Hindlimb muscle (tissue), 1 donor: ENCODE results near the gene FGF5. TPM values are rescaled to one million over a fixed set of nuclear protein-coding genes. Genes with fewer than 3 reads are reported as not detected.
"Not testable (repeated sequence)": the region's sequence is repeated elsewhere in the genome, so short reads cannot be mapped to it uniquely, and the experiment has no call there.

Experiments used
- DNase-seq: peaks from one replicate; pipeline ENCODE4 v3.0.0-alpha.2; 2013
- polyA plus RNA-seq: library from polyadenylated mRNA; unstranded; fragments of 120-200 nt; gene quantifications from one replicate; pipeline ENCODE4 v1.2.1, GENCODE V29; 2013; ENCODE audit not compliant: insufficient read length

Gene FGF5
- polyA plus RNA-seq, 1 donor, result 0.31 TPM

DNA sequence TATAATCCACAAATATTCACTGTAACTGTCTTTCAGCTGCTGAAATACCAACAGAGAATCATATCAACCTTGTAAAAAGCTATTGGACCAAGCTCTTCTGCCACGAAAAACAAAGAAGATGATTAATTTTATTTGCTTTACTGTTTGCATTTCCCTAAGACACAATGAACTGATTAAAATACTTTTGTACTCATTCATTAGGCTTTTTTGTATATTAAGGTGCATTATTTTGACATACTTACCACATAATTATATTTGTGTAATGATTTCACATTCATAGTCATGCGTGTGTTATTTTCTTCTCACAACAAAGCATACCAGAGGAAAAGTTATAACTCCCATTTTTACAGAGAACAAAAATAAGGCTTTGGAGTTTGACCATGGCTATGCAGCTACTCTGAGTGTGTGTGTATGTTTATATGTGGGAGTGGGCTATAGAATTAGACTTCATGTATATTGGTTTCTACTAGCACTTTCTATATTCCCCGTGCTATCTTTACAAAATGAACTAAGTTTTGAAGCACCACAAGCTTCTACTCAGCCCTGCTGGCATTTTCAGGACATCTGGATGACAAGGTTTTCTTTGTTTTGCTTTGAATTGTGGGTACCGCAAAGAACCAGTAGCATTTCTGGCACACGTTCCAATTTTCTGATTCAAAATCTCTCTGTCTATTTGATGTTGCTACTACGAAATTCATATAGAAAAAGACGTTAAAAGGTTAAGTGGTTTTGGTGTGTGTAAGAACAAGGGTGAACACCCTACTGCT lies 11.0 kb upstream of the FGF5 start:
- no peak for DNase-seq

- no peak for DNase-seq
Observed at GRCh38 chr4:80257851-80258250, 8.6 kb upstream of the FGF5 start.

- DNase-seq, result no peak
Observed at GRCh38 chr4:80259012-80259411, 7.5 kb upstream of the FGF5 start.

DNA sequence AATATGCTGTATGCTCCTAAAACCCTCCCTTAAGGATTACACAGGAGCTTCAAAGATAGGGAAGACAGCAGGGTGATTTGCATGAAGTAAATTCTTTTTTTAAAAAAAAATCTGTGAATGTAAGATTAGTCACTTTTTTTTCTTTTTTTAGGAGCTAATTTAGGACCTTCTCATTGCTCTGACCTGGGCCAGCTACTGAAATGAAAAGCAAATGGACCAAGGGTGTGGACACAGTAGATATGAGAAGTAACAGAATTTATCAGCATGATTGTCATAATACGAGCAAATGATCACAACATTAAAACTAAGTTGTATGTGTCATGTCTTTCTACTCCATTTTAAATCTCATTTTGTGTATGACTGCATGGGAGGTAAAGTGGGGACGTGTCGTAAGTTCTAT lies 6.6 kb upstream of the FGF5 start:
- DNase-seq, result no peak

GRCh38 chr4:80261989-80262600 lies 4.4 kb upstream of the FGF5 start:
- no peak for DNase-seq

GRCh38 chr4:80263541-80264351 lies 2.7 kb upstream of the FGF5 start:
- peak; percentile 3 for DNase-seq

DNA sequence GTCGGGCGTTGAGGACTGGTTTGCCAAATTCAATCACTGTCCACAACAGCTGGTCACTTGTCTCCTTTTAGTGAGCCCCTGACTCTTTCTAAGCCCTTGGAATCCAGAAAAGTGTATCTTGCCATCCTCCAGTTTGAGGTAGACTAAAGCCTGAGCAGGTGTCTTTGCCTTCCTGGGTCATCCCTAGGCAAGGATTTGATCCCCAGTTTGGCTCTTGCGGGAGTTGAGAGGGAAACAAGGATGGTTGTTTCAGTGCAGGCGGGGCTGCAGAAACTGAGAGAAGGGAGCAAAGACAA lies 2.2 kb upstream of the FGF5 start:
- DNase-seq, result no peak

DNA sequence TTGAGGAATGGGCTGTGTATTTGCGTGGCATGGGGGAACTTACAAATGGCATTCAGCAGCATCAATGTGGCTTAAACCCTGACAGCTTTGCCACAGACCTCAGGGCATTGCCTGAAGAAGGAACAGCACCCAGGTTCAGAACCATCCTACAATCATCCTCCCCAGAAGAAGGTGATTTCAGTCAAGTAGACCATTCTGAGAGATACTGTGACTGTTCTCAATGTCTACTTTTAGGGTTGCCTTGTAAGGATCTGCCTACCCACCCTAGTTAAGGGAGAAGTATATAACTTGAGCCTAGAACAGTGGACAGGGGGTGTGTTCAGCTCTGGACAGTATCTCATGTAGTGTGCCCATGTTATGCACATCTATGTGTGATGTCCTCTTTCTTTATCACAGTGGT lies 1.6 kb upstream of the FGF5 start:
- DNase-seq, result no peak

DNA sequence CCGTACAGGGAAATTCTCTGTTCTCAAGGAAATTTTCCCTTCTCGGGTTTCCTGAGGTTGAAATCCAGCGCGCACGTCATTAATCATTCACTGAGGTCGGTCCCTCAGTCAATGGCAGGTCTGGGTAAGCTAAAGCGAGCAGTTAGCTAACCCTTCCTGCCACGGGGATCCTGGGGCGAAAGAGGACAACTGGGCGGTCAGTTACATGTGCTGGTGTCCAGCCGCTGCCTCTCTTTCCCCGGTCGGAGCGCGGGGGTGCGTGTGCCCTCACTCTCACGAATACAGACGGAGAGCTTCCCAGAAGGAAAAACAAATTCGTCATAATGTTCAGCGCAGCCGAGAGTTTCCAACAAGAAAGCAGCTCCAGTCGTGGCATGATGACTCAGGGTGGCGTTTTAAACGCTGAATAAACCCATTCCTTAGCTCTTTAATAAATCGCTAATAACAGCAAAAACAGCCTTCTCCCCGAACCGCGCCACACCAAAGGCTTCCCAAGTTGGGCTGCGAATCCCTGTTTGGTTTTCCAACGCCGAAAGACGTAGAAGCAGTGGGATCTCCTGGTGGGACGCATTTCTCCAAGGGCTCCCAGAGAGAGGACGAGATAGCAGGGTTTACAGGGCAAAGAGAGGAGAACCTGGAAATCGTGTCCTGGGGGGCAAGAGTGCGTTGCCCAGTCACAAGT lies 752 bp upstream of the FGF5 start:
- DNase-seq, result peak; percentile 29

GRCh38 chr4:80266902-80267380 lies 477 bp downstream of the FGF5 start:
- DNase-seq, result peak; percentile 6

DNA sequence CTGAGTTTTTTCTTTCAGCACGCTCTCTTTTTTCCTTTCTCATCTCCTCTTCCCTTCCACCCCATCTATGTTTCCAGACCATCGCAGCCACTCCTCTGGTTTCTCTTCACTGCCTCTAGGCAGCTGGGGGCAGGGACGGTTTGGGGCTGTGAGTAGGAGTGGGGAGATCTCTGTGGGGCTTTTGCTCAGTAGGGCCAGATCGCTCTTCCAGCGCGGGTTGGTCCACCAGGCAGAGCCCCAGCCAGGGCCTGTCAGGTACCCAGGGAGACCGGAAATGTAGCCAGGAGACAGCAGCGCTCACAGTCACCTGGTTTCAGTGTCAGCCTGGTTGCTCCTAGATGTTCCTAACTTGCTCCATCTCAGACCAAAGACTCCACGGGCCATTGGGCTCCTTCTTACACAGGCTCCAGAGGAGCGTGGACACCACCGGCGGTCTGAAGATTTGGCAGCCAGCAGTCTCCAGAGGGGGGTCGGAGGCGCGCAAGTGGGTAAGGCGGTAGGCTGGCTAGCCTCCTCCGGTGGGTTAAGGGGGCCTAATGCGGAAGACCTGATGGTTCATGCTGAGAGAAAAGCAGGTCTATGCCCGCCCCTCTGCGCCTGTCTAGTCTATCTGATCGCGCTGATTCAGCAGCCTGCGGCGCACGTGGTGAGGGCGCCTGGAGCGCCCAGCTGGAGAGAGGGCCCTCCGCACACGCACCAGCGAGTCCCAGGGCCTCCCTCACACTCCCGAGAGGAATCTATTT lies 1.8 kb downstream of the FGF5 start:
- DNase-seq, result no peak

DNA sequence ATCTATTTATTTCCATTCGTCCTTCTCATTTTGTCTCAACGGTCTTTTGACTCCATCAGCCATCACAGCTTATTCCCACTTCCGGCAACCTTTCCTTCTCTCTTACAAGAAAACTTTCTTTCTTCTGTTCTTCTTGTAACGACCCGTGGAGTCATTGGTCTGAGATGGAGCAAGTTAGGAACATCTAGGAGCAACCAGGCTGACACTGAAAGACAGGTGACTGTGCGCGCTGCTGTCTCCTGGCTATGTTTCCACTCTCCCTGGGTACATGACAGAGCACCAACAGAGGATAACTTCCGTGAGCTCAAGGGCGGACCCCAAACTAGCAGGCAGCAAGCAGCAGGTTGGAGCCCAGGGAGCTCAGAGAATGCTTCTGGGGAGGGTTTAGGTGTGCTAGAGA lies 2.5 kb downstream of the FGF5 start:
- DNase-seq, result no peak

DNA sequence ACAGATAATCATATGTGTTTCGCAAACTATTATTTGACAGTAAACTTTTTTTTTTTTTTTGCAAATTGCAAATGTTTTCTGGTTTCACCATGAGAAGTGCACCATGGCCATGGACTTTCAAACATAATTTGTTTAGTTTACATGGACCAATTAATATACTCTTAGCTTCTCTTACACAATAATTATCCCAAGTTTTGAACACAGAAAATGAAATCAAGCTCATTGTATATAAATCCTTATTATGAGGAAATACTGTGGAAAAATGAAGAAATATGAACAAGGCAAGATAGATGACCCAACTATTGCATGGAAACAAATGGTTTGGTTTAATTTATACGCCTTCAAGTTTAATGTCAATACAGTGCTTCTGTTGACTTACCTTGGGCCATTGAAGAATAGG lies 3.9 kb downstream of the FGF5 start:
- DNase-seq, result no peak

DNA sequence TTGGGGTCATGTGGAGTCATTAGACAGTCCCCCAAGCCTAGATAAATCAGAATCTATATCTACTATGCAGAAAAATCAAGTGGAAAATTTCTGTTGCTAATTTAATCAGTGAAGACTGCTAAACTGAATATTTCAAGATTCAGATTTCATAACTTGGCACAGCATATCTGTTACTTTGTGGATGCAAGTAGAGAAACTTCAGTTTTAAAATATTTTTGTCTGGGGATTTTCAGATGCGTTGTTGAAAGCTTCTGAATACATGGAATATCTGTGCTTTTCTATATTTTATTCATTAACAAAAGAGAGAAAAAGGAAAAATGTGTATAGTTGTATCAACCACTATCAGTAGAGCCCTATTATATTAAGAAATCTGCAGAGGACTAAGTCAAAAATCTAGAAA lies 4.4 kb downstream of the FGF5 start:
- DNase-seq, result no peak

- DNase-seq, result no peak
Observed at GRCh38 chr4:80271801-80272200, 5.3 kb downstream of the FGF5 start.

GRCh38 chr4:80276931-80277330 lies 10.5 kb downstream of the FGF5 start:
- DNase-seq, result no peak

DNA sequence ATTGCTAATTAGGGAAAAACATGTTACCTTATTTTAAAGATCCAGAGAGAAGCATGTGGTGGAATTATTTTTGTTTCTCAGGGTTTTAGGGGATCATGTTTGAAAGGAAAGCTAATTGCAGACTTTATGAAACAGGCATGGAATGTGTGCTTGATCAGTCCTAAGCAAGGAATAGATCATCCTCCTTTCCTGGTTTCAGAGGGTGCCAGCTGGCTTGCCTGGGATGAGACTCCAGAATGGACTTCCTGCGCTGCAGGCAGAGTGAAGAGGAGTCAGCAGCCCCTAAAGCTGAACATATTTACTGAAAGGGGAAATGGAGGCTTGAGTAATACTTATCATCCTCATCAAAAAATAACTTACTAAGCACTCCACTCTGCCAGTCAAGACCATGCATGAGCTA lies 13.3 kb downstream of the FGF5 start:
- DNase-seq, result no peak

DNA sequence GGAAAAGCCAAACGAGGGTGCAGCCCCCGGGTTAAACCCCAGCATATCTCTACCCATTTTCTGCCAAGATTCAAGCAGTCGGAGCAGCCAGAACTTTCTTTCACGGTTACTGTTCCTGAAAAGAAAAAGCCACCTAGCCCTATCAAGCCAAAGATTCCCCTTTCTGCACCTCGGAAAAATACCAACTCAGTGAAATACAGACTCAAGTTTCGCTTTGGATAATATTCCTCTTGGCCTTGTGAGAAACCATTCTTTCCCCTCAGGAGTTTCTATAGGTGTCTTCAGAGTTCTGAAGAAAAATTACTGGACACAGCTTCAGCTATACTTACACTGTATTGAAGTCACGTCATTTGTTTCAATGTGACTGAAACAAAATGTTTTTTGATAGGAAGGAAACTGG lies 20.0 kb downstream of the FGF5 start:
- no peak for DNase-seq

- DNase-seq, result not testable (repeated sequence)
Observed at GRCh38 chr4:80290665-80291064, 24.2 kb downstream of the FGF5 start.

DNA sequence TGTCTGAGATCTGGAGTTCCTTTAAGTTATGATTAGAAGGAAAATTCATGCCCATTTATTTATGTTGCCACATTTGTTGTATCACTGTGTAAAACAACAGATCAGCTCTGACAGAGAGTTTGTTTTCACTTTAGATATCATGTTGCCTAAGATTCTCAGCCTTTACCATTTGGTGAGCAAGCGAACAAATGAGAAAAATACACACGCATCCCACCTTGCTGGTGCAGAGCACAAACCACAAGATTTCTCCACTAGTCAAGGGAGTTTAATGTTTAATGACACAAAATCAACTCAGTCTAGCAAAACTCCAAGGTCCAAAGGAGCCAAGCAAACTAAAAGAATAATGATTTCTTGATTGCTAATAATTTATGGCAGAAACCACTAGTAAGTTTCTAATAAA lies 27.7 kb downstream of the FGF5 start:
- DNase-seq, result no peak

GRCh38 chr4:80295336-80295735 lies 28.9 kb downstream of the FGF5 start:
- no peak for DNase-seq

GRCh38 chr4:80295826-80296225 lies 29.4 kb downstream of the FGF5 start:
- DNase-seq, result no peak
